ENCODE data around the gene FAM114A2. TPM values are rescaled to one million over a fixed set of nuclear protein-coding genes. Genes with fewer than 3 reads are reported as not detected.

The FAM114A2 gene
- total and polyA plus RNA-seq, 2 donors = 14.1 to 38.3 TPM

DNA sequence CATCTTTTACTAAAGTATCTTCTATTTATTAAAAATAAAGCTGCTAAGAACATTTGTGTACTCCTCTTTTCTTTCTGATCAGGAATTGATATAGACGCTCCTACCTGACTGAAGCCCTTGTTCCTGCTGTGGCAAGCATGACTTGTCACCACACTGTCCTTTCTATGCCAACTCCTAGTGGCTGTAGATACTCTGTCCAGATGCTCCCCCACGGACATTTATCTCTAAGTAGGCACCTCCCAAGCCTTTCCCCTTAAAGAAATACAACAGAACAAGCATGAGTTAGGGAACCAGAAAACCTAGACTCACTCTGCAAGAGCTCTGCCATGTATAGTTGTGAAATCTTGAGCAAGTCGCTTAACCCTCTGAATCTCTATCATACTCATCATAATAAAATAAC, 53.2 kb downstream of the FAM114A2 start:
- no peak overlapping the region for H3K4me3 ChIP-seq (ENCODE audit: low read length in 2 of 2)
- DNase-seq (ENCODE audit: low read depth in 6 of 9, low spot score in 9 of 9) = no peak
- no peaks in the 10 kb centered on the region for H3K4me1 ChIP-seq (ENCODE audit: control insufficient read depth in 2 of 2, insufficient read depth in 2 of 2, low read length in 2 of 2)
- no peaks in the 10 kb centered on the region for H3K27me3 ChIP-seq (ENCODE audit: control insufficient read depth in 2 of 2, insufficient read depth in 1 of 2, low read length in 1 of 2)
- 91% methylated on average over 3 of the region's 3 CpGs for WGBS
- no peaks in the 10 kb centered on the region for H3K9me3 ChIP-seq (ENCODE audit: control insufficient read depth in 2 of 2, insufficient read depth in 1 of 2, low read length in 1 of 2)
- H3K27ac ChIP-seq (ENCODE audit: low read depth in 1 of 2, low read length in 1 of 2) = no peak overlapping the region
- H3K36me3 ChIP-seq (ENCODE audit: control insufficient read depth in 2 of 2, insufficient read depth in 2 of 2, low read length in 1 of 2) = no peaks in the 10 kb centered on the region

DNA sequence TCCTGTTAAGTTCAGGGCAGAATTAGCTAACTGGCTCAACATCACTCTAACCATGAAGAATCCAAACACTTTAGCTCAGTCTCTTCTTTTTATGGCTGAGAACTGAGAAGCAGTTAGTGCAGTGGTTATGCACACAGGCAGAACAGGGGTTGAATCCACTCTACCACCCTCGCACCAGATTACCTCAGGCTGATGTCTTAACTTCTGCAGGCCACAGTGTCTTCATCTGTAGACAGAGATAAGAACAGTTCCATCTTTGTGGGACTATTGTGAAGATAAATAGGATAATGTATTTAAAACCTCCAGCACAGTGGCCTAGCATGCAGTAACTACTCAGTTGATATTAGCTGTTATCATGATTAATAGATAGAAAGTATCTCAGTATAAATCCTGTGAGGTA, 54.8 kb downstream of the FAM114A2 start:
- DNase-seq (ENCODE audit: low read depth in 6 of 9, low spot score in 9 of 9) = no peak
- Histone ChIP-seq H3K4me1 (ENCODE audit: control insufficient read depth in 2 of 2, insufficient read depth in 2 of 2, low read length in 2 of 2) (no peaks in the 10 kb centered on the region), H3K9me3 (ENCODE audit: control insufficient read depth in 2 of 2, insufficient read depth in 1 of 2, low read length in 1 of 2) (no peaks in the 10 kb centered on the region), H3K27ac (ENCODE audit: low read depth in 1 of 2, low read length in 1 of 2) (no peak overlapping the region), H3K4me3 (ENCODE audit: low read length in 2 of 2) (no peak overlapping the region), H3K27me3 (ENCODE audit: control insufficient read depth in 2 of 2, insufficient read depth in 1 of 2, low read length in 1 of 2) (no peaks in the 10 kb centered on the region), H3K36me3 (ENCODE audit: control insufficient read depth in 2 of 2, insufficient read depth in 2 of 2, low read length in 1 of 2) (no peaks in the 10 kb centered on the region)
- WGBS = 93% methylated on average over 1 of the region's 1 CpG

DNA sequence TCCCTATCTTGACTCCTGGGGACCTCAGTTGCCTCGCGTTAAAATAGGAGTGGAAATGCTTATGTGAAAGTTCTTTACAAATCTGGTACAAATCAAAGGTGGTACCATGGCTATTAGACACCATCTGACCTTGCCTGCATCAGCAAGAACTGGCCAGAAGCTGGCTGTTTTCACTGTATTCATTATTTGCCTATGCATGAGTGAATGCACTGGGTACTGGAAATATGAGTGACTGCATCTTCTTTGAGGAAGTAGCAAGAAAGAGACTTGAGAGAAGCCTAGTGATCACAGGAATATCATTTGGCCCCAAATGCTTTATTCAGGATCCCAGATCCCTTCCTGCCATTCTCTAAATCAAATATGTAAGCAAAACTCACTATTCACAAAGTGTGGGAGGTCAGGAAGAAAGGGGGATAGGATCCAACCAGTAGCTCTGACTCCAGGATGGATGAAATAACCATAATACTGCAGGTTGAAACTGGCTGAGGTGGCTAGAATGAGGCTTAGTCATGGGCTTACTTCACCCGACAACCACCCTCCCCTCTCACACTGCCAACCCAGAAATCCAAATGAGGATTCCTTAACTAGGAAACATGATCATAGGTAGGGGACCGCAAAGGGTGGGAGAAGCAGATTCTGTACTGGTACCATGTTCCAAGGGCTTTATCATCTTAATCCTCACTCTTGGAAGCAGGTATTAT, 56.7 kb downstream of the FAM114A2 start:
- Histone ChIP-seq H3K9me3 (ENCODE audit: control insufficient read depth in 2 of 2, insufficient read depth in 1 of 2, low read length in 1 of 2) (no peaks in the 10 kb centered on the region), H3K4me3 (ENCODE audit: low read length in 2 of 2) (no peak overlapping the region), H3K27me3 (ENCODE audit: control insufficient read depth in 2 of 2, insufficient read depth in 1 of 2, low read length in 1 of 2) (no peaks in the 10 kb centered on the region), H3K4me1 (ENCODE audit: control insufficient read depth in 2 of 2, insufficient read depth in 2 of 2, low read length in 2 of 2) (no peaks in the 10 kb centered on the region), H3K27ac (ENCODE audit: low read depth in 1 of 2, low read length in 1 of 2) (no peak overlapping the region), H3K36me3 (ENCODE audit: control insufficient read depth in 2 of 2, insufficient read depth in 2 of 2, low read length in 1 of 2) (no peaks in the 10 kb centered on the region)
- WGBS = 93% methylated on average over 4 of the region's 4 CpGs
- DNase-seq (ENCODE audit: low read depth in 6 of 9, low spot score in 9 of 9) = no peak

DNA sequence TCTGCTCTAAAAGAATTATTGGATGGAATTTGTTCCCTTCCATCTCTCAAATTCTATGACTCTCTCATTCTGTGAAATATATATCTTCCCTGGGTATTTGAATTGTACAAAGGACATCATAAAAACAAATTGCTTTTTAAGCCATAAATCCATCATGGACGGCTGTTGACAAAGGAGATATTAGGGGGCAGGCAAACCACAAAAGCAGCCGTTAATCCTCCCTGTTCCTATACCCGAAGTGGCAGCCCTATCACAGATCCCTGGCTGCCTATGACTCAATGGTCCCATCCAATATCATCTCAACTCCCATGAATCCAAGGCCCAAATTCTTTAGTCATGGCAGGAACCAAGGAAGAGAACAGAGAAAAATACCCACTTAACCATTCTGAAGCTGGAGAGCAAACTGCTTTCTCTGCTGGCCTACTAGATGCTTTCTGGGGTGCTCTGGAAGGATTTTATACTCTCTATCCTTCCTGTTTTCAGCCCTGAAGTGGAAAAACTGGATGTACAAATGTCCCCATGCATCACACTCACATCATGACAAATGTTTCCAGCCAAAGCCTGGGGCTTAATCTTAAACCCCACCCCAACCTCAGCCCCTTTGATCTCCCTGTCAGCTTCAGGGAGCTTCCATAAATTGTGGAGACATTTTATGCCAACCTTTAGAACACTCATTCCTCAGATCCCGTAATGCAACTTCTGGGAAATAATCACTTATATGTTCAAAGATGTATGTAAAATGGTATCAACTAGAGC, 59.5 kb downstream of the FAM114A2 start:
- H3K36me3 ChIP-seq (ENCODE audit: control insufficient read depth in 2 of 2, insufficient read depth in 2 of 2, low read length in 1 of 2) = no peaks in the 10 kb centered on the region
- no peak overlapping the region for H3K27ac ChIP-seq (ENCODE audit: low read depth in 1 of 2, low read length in 1 of 2)
- DNase-seq (ENCODE audit: low read depth in 6 of 9, low spot score in 9 of 9) = no peak
- H3K9me3 ChIP-seq (ENCODE audit: control insufficient read depth in 2 of 2, insufficient read depth in 1 of 2, low read length in 1 of 2) = no peaks in the 10 kb centered on the region
- H3K27me3 ChIP-seq (ENCODE audit: control insufficient read depth in 2 of 2, insufficient read depth in 1 of 2, low read length in 1 of 2) = no peaks in the 10 kb centered on the region
- no peaks in the 10 kb centered on the region for H3K4me1 ChIP-seq (ENCODE audit: control insufficient read depth in 2 of 2, insufficient read depth in 2 of 2, low read length in 2 of 2)
- 73% methylated on average over 4 of the region's 4 CpGs for WGBS
- H3K4me3 ChIP-seq (ENCODE audit: low read length in 2 of 2) = no peak overlapping the region

DNA sequence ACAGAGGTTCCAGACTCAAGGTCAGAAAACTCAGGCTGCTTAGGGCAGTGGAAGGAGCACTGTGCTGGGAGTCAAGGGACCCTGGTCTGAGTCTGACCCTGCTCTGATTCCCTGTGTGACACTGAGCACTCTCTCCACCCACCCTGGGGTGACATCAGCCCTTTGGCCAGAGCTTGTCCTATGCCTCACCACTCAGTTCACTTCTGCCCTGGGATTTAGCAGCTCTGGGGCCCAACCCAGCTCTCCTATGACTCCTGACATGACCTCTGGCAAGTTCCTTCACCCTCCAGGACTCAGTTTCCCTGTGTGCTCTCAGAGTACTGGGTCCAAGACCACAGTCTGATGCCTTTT, 63.9 kb downstream of the FAM114A2 start:
- Histone ChIP-seq H3K4me1 (ENCODE audit: control insufficient read depth in 2 of 2, insufficient read depth in 2 of 2, low read length in 2 of 2) (no peaks in the 10 kb centered on the region), H3K4me3 (ENCODE audit: low read length in 2 of 2) (no peak overlapping the region), H3K27me3 (ENCODE audit: control insufficient read depth in 2 of 2, insufficient read depth in 1 of 2, low read length in 1 of 2) (no peaks in the 10 kb centered on the region), H3K36me3 (ENCODE audit: control insufficient read depth in 2 of 2, insufficient read depth in 2 of 2, low read length in 1 of 2) (no peaks in the 10 kb centered on the region), H3K9me3 (ENCODE audit: control insufficient read depth in 2 of 2, insufficient read depth in 1 of 2, low read length in 1 of 2) (no peaks in the 10 kb centered on the region), H3K27ac (ENCODE audit: low read depth in 1 of 2, low read length in 1 of 2) (no peak overlapping the region)
- no peak for DNase-seq (ENCODE audit: low read depth in 6 of 9, low spot score in 9 of 9)

DNA sequence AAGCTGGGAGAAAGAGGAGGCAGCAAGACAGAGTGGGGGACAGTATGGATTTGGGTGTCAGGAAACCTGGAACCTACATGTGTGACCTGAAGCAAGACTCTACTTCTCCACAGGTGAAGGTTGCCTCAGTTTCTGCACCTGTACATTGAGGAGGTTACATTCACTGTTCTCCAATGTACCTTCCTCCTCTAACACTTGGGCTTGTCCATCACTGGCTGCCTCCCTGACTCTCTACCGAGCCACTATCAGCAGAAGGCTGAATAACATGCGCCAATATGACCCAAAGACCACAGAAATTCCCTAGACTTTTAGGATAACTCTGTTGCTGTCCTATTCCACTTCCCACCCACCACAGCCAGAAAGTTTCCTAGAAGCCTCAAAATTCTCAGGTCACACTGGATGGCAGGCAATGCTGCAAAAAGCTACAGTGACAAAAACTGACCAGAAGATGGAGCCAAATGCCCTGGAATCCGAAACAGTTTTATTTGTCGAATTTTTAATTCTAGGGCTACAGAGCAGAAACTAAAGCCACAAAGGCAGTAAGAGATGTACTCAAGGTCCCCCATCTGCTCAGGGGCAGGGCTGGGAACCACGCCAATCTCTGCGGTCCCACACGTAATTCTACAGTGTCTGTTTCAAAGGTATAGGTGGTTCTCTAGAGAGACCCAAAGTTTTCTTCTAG, 64.4 kb downstream of the FAM114A2 start:
- DNase-seq (ENCODE audit: low read depth in 6 of 9, low spot score in 9 of 9) = peak in 7 of 9 donors; percentile 4 to 53 (median 17)

DNA sequence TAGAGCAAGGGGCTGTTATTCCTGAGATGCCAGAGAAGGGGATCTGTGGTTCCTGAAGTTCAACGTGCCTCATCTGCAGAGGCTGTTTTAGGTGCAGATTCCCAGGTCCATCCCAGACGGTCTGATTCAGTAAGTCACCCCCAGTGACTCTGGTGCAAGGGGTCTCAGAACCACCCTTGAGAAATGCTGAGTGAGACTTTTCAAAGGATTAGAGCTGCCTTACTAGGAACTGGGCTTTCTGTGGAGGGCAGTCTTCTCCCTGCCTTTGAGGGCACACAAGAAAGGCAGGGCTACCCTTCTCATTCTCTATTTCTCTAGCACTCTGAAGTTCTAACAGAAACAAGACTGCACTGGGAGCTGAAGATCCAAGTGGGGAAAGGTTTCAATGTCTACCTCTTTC, 66.5 kb downstream of the FAM114A2 start:
- Histone ChIP-seq H3K27ac (ENCODE audit: low read depth in 1 of 2, low read length in 1 of 2) (no peak overlapping the region), H3K36me3 (ENCODE audit: control insufficient read depth in 2 of 2, insufficient read depth in 2 of 2, low read length in 1 of 2) (no peaks in the 10 kb centered on the region), H3K4me3 (ENCODE audit: low read length in 2 of 2) (no peak overlapping the region), H3K9me3 (ENCODE audit: control insufficient read depth in 2 of 2, insufficient read depth in 1 of 2, low read length in 1 of 2) (no peaks in the 10 kb centered on the region), H3K4me1 (ENCODE audit: control insufficient read depth in 2 of 2, insufficient read depth in 2 of 2, low read length in 2 of 2) (no peaks in the 10 kb centered on the region), H3K27me3 (ENCODE audit: control insufficient read depth in 2 of 2, insufficient read depth in 1 of 2, low read length in 1 of 2) (no peaks in the 10 kb centered on the region)
- 86% methylated on average over 2 of the region's 2 CpGs for WGBS
- no peak for DNase-seq (ENCODE audit: low read depth in 6 of 9, low spot score in 9 of 9)

More for the DNA sequence above, 64.4 kb downstream of the FAM114A2 start:
- H3K4me1 ChIP-seq (ENCODE audit: control insufficient read depth in 2 of 2, insufficient read depth in 2 of 2, low read length in 2 of 2) = no peaks in the 10 kb centered on the region
- no peak overlapping the region for H3K4me3 ChIP-seq (ENCODE audit: low read length in 2 of 2)
- 23% methylated on average over 7 of the region's 7 CpGs for WGBS
- H3K27ac ChIP-seq (ENCODE audit: low read depth in 1 of 2, low read length in 1 of 2) = no peak overlapping the region
- no peaks in the 10 kb centered on the region for H3K27me3 ChIP-seq (ENCODE audit: control insufficient read depth in 2 of 2, insufficient read depth in 1 of 2, low read length in 1 of 2)
- no peaks in the 10 kb centered on the region for H3K36me3 ChIP-seq (ENCODE audit: control insufficient read depth in 2 of 2, insufficient read depth in 2 of 2, low read length in 1 of 2)
- H3K9me3 ChIP-seq (ENCODE audit: control insufficient read depth in 2 of 2, insufficient read depth in 1 of 2, low read length in 1 of 2) = no peaks in the 10 kb centered on the region

DNA sequence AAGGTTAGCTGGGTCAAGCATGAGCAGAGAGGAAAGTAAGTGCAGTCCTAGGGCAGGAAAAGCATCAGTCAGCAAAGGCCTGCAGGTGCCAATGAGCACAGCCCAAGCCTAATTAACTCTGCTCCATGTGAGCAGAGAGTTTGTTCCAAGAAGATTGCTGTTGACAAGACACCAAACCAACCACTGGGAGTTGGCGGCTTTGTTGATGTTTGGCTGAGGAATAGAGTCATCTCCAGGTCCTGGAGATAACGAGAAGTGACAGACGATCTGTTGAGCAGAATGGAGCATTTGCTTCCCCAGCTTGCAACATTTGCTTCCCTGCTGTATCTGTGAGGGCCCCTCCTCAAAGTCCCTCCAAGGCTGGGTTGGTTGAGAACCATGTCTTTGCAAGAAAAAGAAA, 68.2 kb downstream of the FAM114A2 start:
- no peak overlapping the region for H3K4me3 ChIP-seq (ENCODE audit: low read length in 2 of 2)
- H3K27me3 ChIP-seq (ENCODE audit: control insufficient read depth in 2 of 2, insufficient read depth in 1 of 2, low read length in 1 of 2) = no peaks in the 10 kb centered on the region
- H3K36me3 ChIP-seq (ENCODE audit: control insufficient read depth in 2 of 2, insufficient read depth in 2 of 2, low read length in 1 of 2) = no peaks in the 10 kb centered on the region
- 92% methylated on average over 3 of the region's 3 CpGs for WGBS
- no peak overlapping the region for H3K27ac ChIP-seq (ENCODE audit: low read depth in 1 of 2, low read length in 1 of 2)
- H3K4me1 ChIP-seq (ENCODE audit: control insufficient read depth in 2 of 2, insufficient read depth in 2 of 2, low read length in 2 of 2) = no peaks in the 10 kb centered on the region
- H3K9me3 ChIP-seq (ENCODE audit: control insufficient read depth in 2 of 2, insufficient read depth in 1 of 2, low read length in 1 of 2) = no peaks in the 10 kb centered on the region
- DNase-seq (ENCODE audit: low read depth in 6 of 9, low spot score in 9 of 9) = no peak

DNA sequence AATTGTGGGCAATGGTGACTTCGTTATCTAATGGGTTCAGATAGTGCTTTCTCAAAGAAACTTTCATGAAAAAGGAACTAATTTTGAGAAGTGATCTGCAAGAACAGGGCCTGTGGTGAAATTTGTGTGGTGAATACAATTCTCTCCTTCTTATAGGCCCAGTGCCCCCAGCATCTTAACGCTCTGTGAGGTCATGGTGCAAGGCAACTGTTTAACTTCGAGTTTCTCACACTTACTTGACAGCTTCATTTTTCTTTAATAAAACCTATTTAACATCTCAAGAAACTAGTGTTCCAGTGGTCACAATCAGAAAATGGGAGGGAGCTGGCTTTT, 69.2 kb downstream of the FAM114A2 start:
- H3K27ac ChIP-seq (ENCODE audit: low read depth in 1 of 2, low read length in 1 of 2) = no peak overlapping the region
- no peaks in the 10 kb centered on the region for H3K4me1 ChIP-seq (ENCODE audit: control insufficient read depth in 2 of 2, insufficient read depth in 2 of 2, low read length in 2 of 2)
- H3K36me3 ChIP-seq (ENCODE audit: control insufficient read depth in 2 of 2, insufficient read depth in 2 of 2, low read length in 1 of 2) = no peaks in the 10 kb centered on the region
- DNase-seq (ENCODE audit: low read depth in 6 of 9, low spot score in 9 of 9) = no peak
- no peaks in the 10 kb centered on the region for H3K9me3 ChIP-seq (ENCODE audit: control insufficient read depth in 2 of 2, insufficient read depth in 1 of 2, low read length in 1 of 2)
- H3K27me3 ChIP-seq (ENCODE audit: control insufficient read depth in 2 of 2, insufficient read depth in 1 of 2, low read length in 1 of 2) = no peaks in the 10 kb centered on the region
- H3K4me3 ChIP-seq (ENCODE audit: low read length in 2 of 2) = no peak overlapping the region
- WGBS = 55% methylated on average over 3 of the region's 3 CpGs

Measured in thymus (tissue), 11 donors.